B cell (primary cell): ENCODE measurements around the gene KRAS. TPM values are rescaled to one million over a fixed set of nuclear protein-coding genes. Genes with fewer than 3 reads are reported as not detected.

ENCODE experiments used
- ATAC-seq: fragments of 200-7000 bp; cut with Tn5 transposase; one replicate; pipeline ENCODE4 v1.10.0; 2021; ENCODE audit warnings: low read depth, mild to moderate bottlenecking, moderate number of reproducible peaks, moderate library complexity
- CTCF ChIA-PET: fragments of 350-600 bp; sonication (Branson Sonifier 250); formaldehyde crosslinking; loops from one replicate; lab custom pipeline; 2021; ENCODE audit warnings: antibody characterized with exemption, inconsistent platforms; lab: Charles Lee
- POLR2A ChIA-PET: fragments of 350-600 bp; sonication (Branson Sonifier 250); formaldehyde crosslinking; loops from one replicate; lab custom pipeline; 2021; ENCODE audit warnings: antibody characterized with exemption; lab: Charles Lee
- DNase-seq: peaks from one replicate; pipeline ENCODE4 v3.0.0; 2013
- H2AFZ ChIP-seq: 2 replicates; pipeline ENCODE4 v1.6.1; 2012; ENCODE audit warnings: mild to moderate bottlenecking, low read depth, low read length; ENCODE audit not compliant: insufficient read depth, poor library complexity, severe bottlenecking
- H3K27ac ChIP-seq, 2 donors: 1 replicate in 1 of 2; 2 replicates in 1 of 2; pipeline ENCODE4 v1.5.1; 2012 to 2013; ENCODE audit warnings: low read length in 2 of 2, mild to moderate bottlenecking in 2 of 2, moderate library complexity in 1 of 2
- H3K27me3 ChIP-seq, 4 experiments: fragments of 200-600 bp in 1 of 4; sonication (generic) in 1 of 4; replicated peaks in 1 of 4; 1 replicate in 2 of 4; 2 replicates in 2 of 4; pipeline versions ENCODE4 v1.6.1 to v1.7.0; 2013 to 2016; ENCODE audit warnings: low read length in 3 of 4, mild to moderate bottlenecking in 2 of 4, mixed read lengths in 1 of 4, moderate library complexity in 1 of 4; ENCODE audit not compliant: insufficient read depth in 4 of 4, control insufficient read depth in 3 of 4; ENCODE audit errors: control extremely low read depth in 1 of 4
- H3K36me3 ChIP-seq, 2 experiments: replicated peaks in 1 of 2; 1 replicate in 1 of 2; 2 replicates in 1 of 2; pipeline versions ENCODE4 v1.6.1 to v1.7.1; 2013; ENCODE audit warnings: low read length in 1 of 2; ENCODE audit not compliant: insufficient read depth in 2 of 2, control insufficient read depth in 1 of 2; ENCODE audit errors: control extremely low read depth in 1 of 2, extremely low read depth in 1 of 2
- H3K4me1 ChIP-seq, 2 donors: fragments of 200-600 bp in 1 of 2; sonication (generic) in 1 of 2; 1 replicate in 1 of 2; 2 replicates in 1 of 2; pipeline versions ENCODE4 v1.5.1 to v1.6.1; 2013 to 2017; ENCODE audit warnings: low read length in 2 of 2; ENCODE audit not compliant: control insufficient read depth in 2 of 2, insufficient read depth in 2 of 2
- H3K4me2 ChIP-seq: replicated peaks from 2 replicates; pipeline ENCODE3; 2012; ENCODE audit warnings: mild to moderate bottlenecking, low read depth, low read length; ENCODE audit not compliant: poor library complexity, severe bottlenecking
- H3K4me3 ChIP-seq, 5 experiments: fragments of 200-600 bp in 1 of 5; sonication (generic) in 1 of 5; 1 replicate in 3 of 5; 2 replicates in 2 of 5; pipeline versions ENCODE4 v1.5.1 to v1.7.0; 2011 to 2016; ENCODE audit warnings: low read length in 4 of 5, mild to moderate bottlenecking in 4 of 5, low read depth in 2 of 5, control low read depth in 1 of 5, moderate library complexity in 1 of 5; ENCODE audit not compliant: insufficient read depth in 1 of 5; ENCODE audit errors: control extremely low read depth in 1 of 5, extremely low read depth in 1 of 5
- H3K79me2 ChIP-seq: fragments of 200-600 bp; sonication (generic); one replicate; pipeline ENCODE4 v1.6.0; 2016; ENCODE audit warnings: low read length; ENCODE audit not compliant: control insufficient read depth, insufficient read depth
- H3K9ac ChIP-seq: fragments of 200-600 bp; sonication (generic); 2 replicates; pipeline ENCODE4 v1.6.1; 2017; ENCODE audit warnings: mild to moderate bottlenecking, low read length, moderate library complexity
- H3K9me3 ChIP-seq, 3 donors: one replicate each; pipeline versions ENCODE4 v1.6.1 to v1.7.1; 2013; ENCODE audit warnings: low read length in 2 of 3; ENCODE audit not compliant: control insufficient read depth in 2 of 3, insufficient read depth in 1 of 3; ENCODE audit errors: control extremely low read depth in 1 of 3
- H4K20me1 ChIP-seq: 2 replicates; pipeline ENCODE4 v1.6.0; 2012; ENCODE audit warnings: mild to moderate bottlenecking, low read length; ENCODE audit not compliant: insufficient read depth, control insufficient read depth, poor library complexity, severe bottlenecking
- H3K27ac Mint-ChIP-seq: one replicate; pipeline ENCODE4 v1.8.0; 2021; ENCODE audit warnings: mixed read lengths
- H3K27me3 Mint-ChIP-seq: one replicate; pipeline ENCODE4 v1.8.0; 2021; ENCODE audit warnings: mixed read lengths
- H3K4me1 Mint-ChIP-seq: one replicate; pipeline ENCODE4 v1.8.0; 2021; ENCODE audit warnings: mixed read lengths
- H3K4me3 Mint-ChIP-seq: one replicate; pipeline ENCODE4 v1.8.0; 2021; ENCODE audit warnings: mixed read lengths
- H3K9me3 Mint-ChIP-seq: one replicate; pipeline ENCODE4 v1.8.0; 2022; ENCODE audit warnings: mixed read lengths; ENCODE audit not compliant: insufficient read depth
- EZH2 ChIP-seq: IDR thresholded peaks from 2 replicates; pipeline ENCODE4 v1.6.1; 2012; ENCODE audit warnings: borderline replicate concordance, low read depth, mild to moderate bottlenecking, moderate library complexity, low read length; ENCODE audit not compliant: insufficient read depth, poor library complexity, severe bottlenecking
- WGBS: methylation state at CpG from one replicate; pipeline ENCODE4 v1.1.5; 2013; ENCODE audit warnings: missing lambda C conversion rate; ENCODE audit not compliant: insufficient coverage; 5-methylcytosine and 5-hydroxymethylcytosine counted together
- intact Hi-C: fragments of 100-400 bp; cut with micrococcal nuclease; formaldehyde crosslinking; loops from one replicate; pipeline ENCODE4 v1.10.0; 2022
- polyA plus RNA-seq: library from polyadenylated mRNA; depleted of rRNA; stranded (reverse); fragments of >200 nt; gene quantifications from 2 replicates; pipeline ENCODE4 v1.2.3, GENCODE V29; 2012
- total RNA-seq, 2 donors: library from RNA; stranded (reverse); fragments of 120-200 nt in 1 of 2; gene quantifications; 1 replicate in 1 of 2; 2 replicates in 1 of 2; pipeline versions ENCODE4 v1.2.3 to v1.2.4, GENCODE V29; 2013 to 2022
- TF ChIP-seq, protein P1 (sequence below): fragments of 200-600 bp; IDR thresholded peaks from one replicate; pipeline ENCODE4 v1.8.0; 2022; ENCODE audit warnings: antibody characterized with exemption, mild to moderate bottlenecking

Gene KRAS
- total and polyA plus RNA-seq, 2 donors (not counting 1 experiment from before 2014, with no cell fraction given): 7.2 to 41.8 TPM

DNA sequence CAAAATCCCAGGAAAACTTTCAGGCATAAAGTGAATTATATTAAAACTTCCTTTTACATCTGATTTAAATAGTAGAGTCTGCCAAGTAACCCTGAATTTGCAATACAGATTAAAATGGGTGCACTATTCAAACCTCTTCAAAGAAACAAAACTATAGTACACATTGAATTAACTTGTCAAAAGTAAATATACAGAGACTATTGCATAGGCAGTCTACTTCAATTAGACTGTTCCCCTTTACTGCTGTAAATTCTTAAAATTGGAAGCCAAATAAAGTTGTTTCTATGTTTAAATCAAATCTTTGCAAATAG lies 7.1 kb downstream of the KRAS start:
- Mint-ChIP-seq H3K27me3 (no peaks in the 10 kb centered on the region), H3K27ac (no peak overlapping the region), H3K4me3 (no peak overlapping the region), H3K4me1 (peaks cover 20% of the 10 kb centered on the region), H3K9me3 (no peaks in the 10 kb centered on the region)
- DNase-seq (no peak), ATAC-seq (no peak)
- Histone ChIP-seq H3K27ac (peak overlapping the region in 1 of 2 donors; percentile 54), H4K20me1 (peaks cover 7% of the 10 kb centered on the region), H3K79me2 (peaks cover 61% of the 10 kb centered on the region), H3K9me3 (no peaks in the 10 kb centered on the region), H3K27me3 (no peaks in the 10 kb centered on the region), H2AFZ (no peak overlapping the region), H3K9ac (no peak overlapping the region), H3K4me3 (no peak overlapping the region), H3K36me3 (peaks cover 0 to 15% of the 10 kb centered on the region in 2 experiments), H3K4me1 (peaks cover 0 to 2% of the 10 kb centered on the region in 2 donors), H3K4me2 (no peak overlapping the region)
- TF ChIP-seq EZH2: no peak
- ChIA-PET POLR2A (no interaction called here), CTCF (no interaction called here)
- intact Hi-C loops: no loop called here

DNA sequence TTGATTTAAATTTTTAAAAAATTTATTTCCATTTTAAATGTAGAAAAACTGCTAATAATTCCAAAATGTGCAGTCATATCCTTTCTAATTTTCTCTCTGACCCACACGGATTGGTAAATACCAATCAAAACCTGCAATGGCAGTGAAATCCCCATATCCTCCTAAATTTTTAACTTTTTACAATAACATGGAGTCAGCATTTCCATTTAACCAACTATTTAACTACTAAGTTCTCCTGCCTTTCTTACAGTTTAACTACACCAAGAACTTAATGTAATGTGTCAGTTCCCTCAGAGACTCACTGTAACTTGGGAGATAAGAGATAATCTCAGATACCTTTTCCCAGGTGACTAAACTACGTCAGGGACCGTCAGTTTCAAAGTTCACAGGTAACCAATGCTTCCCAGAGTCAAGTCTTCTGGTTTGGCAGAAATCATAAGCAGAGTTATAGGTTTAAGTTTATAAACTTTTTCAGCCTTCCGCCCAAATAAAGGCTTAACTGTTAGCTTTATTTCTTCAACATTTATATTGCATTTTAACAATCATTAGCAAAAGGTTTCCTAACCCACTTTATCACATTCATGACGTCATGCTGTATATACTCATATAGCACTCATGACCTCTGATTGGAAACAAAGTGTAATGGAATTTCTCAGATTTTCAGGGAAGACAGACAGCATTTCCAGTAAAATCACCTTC lies 7.6 kb downstream of the KRAS start:
- Histone ChIP-seq H3K4me3 (no peak overlapping the region), H3K4me1 (peaks cover 0 to 2% of the 10 kb centered on the region in 2 donors), H2AFZ (no peak overlapping the region), H3K27me3 (no peaks in the 10 kb centered on the region), H3K4me2 (no peak overlapping the region), H3K9ac (no peak overlapping the region), H3K9me3 (no peaks in the 10 kb centered on the region), H3K36me3 (peaks cover 0 to 15% of the 10 kb centered on the region in 2 experiments), H4K20me1 (peaks cover 7% of the 10 kb centered on the region), H3K27ac (peak overlapping the region in 1 of 2 donors; percentile 54), H3K79me2 (peaks cover 60% of the 10 kb centered on the region)
- ATAC-seq (no peak), DNase-seq (no peak)
- H3K4me1 Mint-ChIP-seq: peaks cover 16% of the 10 kb centered on the region
- H3K27ac Mint-ChIP-seq: no peak overlapping the region
- CTCF ChIA-PET: no interaction called here
- WGBS: 100% methylated on average over 1 of the region's 5 CpGs
- intact Hi-C loops: no loop called here
- no peaks in the 10 kb centered on the region for H3K9me3 Mint-ChIP-seq
- POLR2A ChIA-PET: no interaction called here
- TF ChIP-seq, protein P1, sequence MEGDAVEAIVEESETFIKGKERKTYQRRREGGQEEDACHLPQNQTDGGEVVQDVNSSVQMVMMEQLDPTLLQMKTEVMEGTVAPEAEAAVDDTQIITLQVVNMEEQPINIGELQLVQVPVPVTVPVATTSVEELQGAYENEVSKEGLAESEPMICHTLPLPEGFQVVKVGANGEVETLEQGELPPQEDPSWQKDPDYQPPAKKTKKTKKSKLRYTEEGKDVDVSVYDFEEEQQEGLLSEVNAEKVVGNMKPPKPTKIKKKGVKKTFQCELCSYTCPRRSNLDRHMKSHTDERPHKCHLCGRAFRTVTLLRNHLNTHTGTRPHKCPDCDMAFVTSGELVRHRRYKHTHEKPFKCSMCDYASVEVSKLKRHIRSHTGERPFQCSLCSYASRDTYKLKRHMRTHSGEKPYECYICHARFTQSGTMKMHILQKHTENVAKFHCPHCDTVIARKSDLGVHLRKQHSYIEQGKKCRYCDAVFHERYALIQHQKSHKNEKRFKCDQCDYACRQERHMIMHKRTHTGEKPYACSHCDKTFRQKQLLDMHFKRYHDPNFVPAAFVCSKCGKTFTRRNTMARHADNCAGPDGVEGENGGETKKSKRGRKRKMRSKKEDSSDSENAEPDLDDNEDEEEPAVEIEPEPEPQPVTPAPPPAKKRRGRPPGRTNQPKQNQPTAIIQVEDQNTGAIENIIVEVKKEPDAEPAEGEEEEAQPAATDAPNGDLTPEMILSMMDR: no peak
- TF ChIP-seq EZH2: no peak
- no peaks in the 10 kb centered on the region for H3K27me3 Mint-ChIP-seq
- no peak overlapping the region for H3K4me3 Mint-ChIP-seq
